Measurements from ENCODE around the gene GSDMA.
"Not testable (repeated sequence)": the region's sequence is repeated elsewhere in the genome, so short reads cannot be mapped to it uniquely, and the experiment has no call there.

DNA sequence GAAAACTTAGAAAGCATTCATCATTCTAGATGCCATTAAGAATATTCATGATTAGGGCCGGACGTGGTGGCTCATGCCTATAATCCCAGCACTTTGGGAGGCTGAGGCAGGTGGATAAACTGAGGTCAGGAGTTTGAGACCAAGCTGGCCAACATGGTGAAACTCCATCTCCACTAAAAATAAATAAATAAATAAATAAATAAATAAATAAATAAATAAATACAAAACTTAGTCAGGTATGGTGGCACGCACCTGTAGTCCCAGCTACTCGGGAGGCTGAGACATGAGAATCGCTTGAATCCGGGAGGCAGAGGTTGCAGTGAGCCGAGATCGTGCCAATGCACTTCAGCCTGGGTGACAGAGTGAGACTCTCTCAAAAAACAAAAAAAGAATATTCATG is 38.5 kb downstream of the GSDMA start:
- TF ChIP-seq HDGF (IDR thresholded peaks at IDR 0.05); IKZF1 (conservative IDR thresholded peaks at IDR 0.05); TAF1 (IDR thresholded peaks at IDR 0.05; ENCODE audit: borderline replicate concordance, low read depth, low read length); YBX1 (IDR thresholded peaks at IDR 0.05); NR2F1 (conservative IDR thresholded peaks at IDR 0.05); EZH2 (IDR thresholded peaks at IDR 0.05; ENCODE audit: borderline replicate concordance, control insufficient read depth, low read depth, low read length); POLR2AphosphoS5 (IDR thresholded peaks at IDR 0.05; ENCODE audit: low read length); POLR2A (IDR thresholded peaks at IDR 0.05; ENCODE audit: low read depth, low read length); CHD1 (IDR thresholded peaks at IDR 0.05; ENCODE audit: low read depth, low read length); LARP7 (IDR thresholded peaks at IDR 0.05): not testable (repeated sequence)
- TF ChIP-seq, protein P1, sequence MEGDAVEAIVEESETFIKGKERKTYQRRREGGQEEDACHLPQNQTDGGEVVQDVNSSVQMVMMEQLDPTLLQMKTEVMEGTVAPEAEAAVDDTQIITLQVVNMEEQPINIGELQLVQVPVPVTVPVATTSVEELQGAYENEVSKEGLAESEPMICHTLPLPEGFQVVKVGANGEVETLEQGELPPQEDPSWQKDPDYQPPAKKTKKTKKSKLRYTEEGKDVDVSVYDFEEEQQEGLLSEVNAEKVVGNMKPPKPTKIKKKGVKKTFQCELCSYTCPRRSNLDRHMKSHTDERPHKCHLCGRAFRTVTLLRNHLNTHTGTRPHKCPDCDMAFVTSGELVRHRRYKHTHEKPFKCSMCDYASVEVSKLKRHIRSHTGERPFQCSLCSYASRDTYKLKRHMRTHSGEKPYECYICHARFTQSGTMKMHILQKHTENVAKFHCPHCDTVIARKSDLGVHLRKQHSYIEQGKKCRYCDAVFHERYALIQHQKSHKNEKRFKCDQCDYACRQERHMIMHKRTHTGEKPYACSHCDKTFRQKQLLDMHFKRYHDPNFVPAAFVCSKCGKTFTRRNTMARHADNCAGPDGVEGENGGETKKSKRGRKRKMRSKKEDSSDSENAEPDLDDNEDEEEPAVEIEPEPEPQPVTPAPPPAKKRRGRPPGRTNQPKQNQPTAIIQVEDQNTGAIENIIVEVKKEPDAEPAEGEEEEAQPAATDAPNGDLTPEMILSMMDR (IDR thresholded peaks at IDR 0.05 in 2 of 3, conservative IDR thresholded peaks at IDR 0.05 in 1 of 3; ENCODE audit: control insufficient read depth in 2 of 3, extremely low read depth in 1 of 3, insufficient read depth in 1 of 3, low read depth in 3 of 3, low read length in 3 of 3): not testable (repeated sequence)
- TF ChIP-seq, protein P2, sequence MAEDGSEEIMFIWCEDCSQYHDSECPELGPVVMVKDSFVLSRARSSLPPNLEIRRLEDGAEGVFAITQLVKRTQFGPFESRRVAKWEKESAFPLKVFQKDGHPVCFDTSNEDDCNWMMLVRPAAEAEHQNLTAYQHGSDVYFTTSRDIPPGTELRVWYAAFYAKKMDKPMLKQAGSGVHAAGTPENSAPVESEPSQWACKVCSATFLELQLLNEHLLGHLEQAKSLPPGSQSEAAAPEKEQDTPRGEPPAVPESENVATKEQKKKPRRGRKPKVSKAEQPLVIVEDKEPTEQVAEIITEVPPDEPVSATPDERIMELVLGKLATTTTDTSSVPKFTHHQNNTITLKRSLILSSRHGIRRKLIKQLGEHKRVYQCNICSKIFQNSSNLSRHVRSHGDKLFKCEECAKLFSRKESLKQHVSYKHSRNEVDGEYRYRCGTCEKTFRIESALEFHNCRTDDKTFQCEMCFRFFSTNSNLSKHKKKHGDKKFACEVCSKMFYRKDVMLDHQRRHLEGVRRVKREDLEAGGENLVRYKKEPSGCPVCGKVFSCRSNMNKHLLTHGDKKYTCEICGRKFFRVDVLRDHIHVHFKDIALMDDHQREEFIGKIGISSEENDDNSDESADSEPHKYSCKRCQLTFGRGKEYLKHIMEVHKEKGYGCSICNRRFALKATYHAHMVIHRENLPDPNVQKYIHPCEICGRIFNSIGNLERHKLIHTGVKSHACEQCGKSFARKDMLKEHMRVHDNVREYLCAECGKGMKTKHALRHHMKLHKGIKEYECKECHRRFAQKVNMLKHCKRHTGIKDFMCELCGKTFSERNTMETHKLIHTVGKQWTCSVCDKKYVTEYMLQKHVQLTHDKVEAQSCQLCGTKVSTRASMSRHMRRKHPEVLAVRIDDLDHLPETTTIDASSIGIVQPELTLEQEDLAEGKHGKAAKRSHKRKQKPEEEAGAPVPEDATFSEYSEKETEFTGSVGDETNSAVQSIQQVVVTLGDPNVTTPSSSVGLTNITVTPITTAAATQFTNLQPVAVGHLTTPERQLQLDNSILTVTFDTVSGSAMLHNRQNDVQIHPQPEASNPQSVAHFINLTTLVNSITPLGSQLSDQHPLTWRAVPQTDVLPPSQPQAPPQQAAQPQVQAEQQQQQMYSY (CRISPR knock-in tag; IDR thresholded peaks at IDR 0.05): not testable (repeated sequence)
- TF ChIP-seq, protein P3, sequence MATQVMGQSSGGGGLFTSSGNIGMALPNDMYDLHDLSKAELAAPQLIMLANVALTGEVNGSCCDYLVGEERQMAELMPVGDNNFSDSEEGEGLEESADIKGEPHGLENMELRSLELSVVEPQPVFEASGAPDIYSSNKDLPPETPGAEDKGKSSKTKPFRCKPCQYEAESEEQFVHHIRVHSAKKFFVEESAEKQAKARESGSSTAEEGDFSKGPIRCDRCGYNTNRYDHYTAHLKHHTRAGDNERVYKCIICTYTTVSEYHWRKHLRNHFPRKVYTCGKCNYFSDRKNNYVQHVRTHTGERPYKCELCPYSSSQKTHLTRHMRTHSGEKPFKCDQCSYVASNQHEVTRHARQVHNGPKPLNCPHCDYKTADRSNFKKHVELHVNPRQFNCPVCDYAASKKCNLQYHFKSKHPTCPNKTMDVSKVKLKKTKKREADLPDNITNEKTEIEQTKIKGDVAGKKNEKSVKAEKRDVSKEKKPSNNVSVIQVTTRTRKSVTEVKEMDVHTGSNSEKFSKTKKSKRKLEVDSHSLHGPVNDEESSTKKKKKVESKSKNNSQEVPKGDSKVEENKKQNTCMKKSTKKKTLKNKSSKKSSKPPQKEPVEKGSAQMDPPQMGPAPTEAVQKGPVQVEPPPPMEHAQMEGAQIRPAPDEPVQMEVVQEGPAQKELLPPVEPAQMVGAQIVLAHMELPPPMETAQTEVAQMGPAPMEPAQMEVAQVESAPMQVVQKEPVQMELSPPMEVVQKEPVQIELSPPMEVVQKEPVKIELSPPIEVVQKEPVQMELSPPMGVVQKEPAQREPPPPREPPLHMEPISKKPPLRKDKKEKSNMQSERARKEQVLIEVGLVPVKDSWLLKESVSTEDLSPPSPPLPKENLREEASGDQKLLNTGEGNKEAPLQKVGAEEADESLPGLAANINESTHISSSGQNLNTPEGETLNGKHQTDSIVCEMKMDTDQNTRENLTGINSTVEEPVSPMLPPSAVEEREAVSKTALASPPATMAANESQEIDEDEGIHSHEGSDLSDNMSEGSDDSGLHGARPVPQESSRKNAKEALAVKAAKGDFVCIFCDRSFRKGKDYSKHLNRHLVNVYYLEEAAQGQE (IDR thresholded peaks at IDR 0.05; ENCODE audit: low read depth, low read length): not testable (repeated sequence)
- TF ChIP-seq, protein P4, sequence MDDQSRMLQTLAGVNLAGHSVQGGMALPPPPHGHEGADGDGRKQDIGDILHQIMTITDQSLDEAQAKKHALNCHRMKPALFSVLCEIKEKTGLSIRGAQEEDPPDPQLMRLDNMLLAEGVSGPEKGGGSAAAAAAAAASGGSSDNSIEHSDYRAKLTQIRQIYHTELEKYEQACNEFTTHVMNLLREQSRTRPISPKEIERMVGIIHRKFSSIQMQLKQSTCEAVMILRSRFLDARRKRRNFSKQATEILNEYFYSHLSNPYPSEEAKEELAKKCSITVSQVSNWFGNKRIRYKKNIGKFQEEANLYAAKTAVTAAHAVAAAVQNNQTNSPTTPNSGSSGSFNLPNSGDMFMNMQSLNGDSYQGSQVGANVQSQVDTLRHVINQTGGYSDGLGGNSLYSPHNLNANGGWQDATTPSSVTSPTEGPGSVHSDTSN (IDR thresholded peaks at IDR 0.05; ENCODE audit: insufficient replicate concordance, low read depth, low read length): not testable (repeated sequence)

Measured in GM12878 (cell line).